DOHH2 (cell line): ENCODE measurements around the gene HTR1E.
"Not testable (repeated sequence)": the region's sequence is repeated elsewhere in the genome, so short reads cannot be mapped to it uniquely, and the experiment has no call there.

Experiments
- H3F3A ChIP-seq: fragments of 200-600 bp; sonication (generic), shearing (Covaris generic); 2 replicates; pipeline ENCODE4 v1.6.0; 2016; ENCODE audit warnings: antibody characterized with exemption, mild to moderate bottlenecking; ENCODE audit not compliant: control insufficient read depth, insufficient read depth
- H3K27ac ChIP-seq: fragments of 200-600 bp; sonication (generic); 2 replicates; pipeline ENCODE4 v1.5.1; 2014; ENCODE audit warnings: low read depth, mild to moderate bottlenecking, low read length, moderate library complexity
- H3K27me3 ChIP-seq: fragments of 200-600 bp; sonication (generic); 2 replicates; pipeline ENCODE4 v1.6.1; 2014; ENCODE audit warnings: mild to moderate bottlenecking, low read length, mixed read lengths; ENCODE audit not compliant: control insufficient read depth
- H3K36me3 ChIP-seq: fragments of 200-600 bp; sonication (generic); 2 replicates; pipeline ENCODE4 v1.6.1; 2014; ENCODE audit warnings: mild to moderate bottlenecking, low read length, moderate library complexity, mixed read lengths; ENCODE audit not compliant: control insufficient read depth
- H3K4me1 ChIP-seq: fragments of 200-600 bp; sonication (generic); 2 replicates; pipeline ENCODE4 v1.6.1; 2014; ENCODE audit warnings: mild to moderate bottlenecking, low read length, mixed read lengths; ENCODE audit not compliant: control insufficient read depth
- H3K4me2 ChIP-seq: fragments of 200-600 bp; sonication (generic); 2 replicates; pipeline ENCODE4 v1.6.0; 2014; ENCODE audit warnings: mild to moderate bottlenecking, low read length, moderate library complexity
- H3K4me3 ChIP-seq: fragments of 200-600 bp; sonication (generic); 2 replicates; pipeline ENCODE4 v1.5.1; 2014; ENCODE audit warnings: mild to moderate bottlenecking, low read length, mixed read lengths
- H3K79me2 ChIP-seq: fragments of 200-600 bp; sonication (generic); 2 replicates; pipeline ENCODE4 v1.6.1; 2014; ENCODE audit warnings: mild to moderate bottlenecking, low read length, mixed read lengths; ENCODE audit not compliant: control insufficient read depth
- H3K9me2 ChIP-seq: fragments of 200-600 bp; sonication (generic); replicated peaks from 2 replicates; pipeline ENCODE4 v1.6.1; 2014; ENCODE audit warnings: mild to moderate bottlenecking, low read length, mixed read lengths; ENCODE audit not compliant: control insufficient read depth
- H3K9me3 ChIP-seq: fragments of 200-600 bp; sonication (generic); 2 replicates; pipeline ENCODE4 v1.6.1; 2014; ENCODE audit warnings: antibody characterized with exemption, low read length, mixed read lengths; ENCODE audit not compliant: control insufficient read depth, insufficient read depth
- H4K20me1 ChIP-seq: fragments of 200-600 bp; sonication (generic); 2 replicates; pipeline ENCODE4 v1.6.0; 2014; ENCODE audit warnings: low read depth, mild to moderate bottlenecking, antibody characterized with exemption, low read length, moderate library complexity; ENCODE audit not compliant: control insufficient read depth, insufficient read depth
- CTCF ChIP-seq: fragments of 200-600 bp; sonication (generic); IDR thresholded peaks from one replicate; pipeline ENCODE4 v1.5.1; 2014; ENCODE audit warnings: antibody characterized with exemption, mild to moderate bottlenecking, low read depth, low read length; ENCODE audit not compliant: poor library complexity, severe bottlenecking
- EZH2phosphoT487 ChIP-seq: fragments of 200-600 bp; sonication (generic); IDR thresholded peaks from 2 replicates; pipeline ENCODE4 v1.6.1; 2017; ENCODE audit warnings: borderline replicate concordance, mild to moderate bottlenecking, antibody characterized with exemption, low read length, moderate library complexity, mixed read lengths

The HTR1E gene

GRCh38 chr6:86978251-86978650 is 40.9 kb downstream of the HTR1E start:
- Histone ChIP-seq H3K27me3 (peaks cover 8% of the 10 kb centered on the region), H3K27ac (no peak overlapping the region), H3K9me2 (no peaks in the 10 kb centered on the region), H3K79me2 (no peaks in the 10 kb centered on the region), H4K20me1 (no peaks in the 10 kb centered on the region), H3K9me3 (no peaks in the 10 kb centered on the region), H3K4me1 (no peaks in the 10 kb centered on the region), H3K4me3 (no peak overlapping the region), H3K36me3 (no peaks in the 10 kb centered on the region), H3K4me2 (no peak overlapping the region), H3F3A (no peaks in the 10 kb centered on the region)
- TF ChIP-seq EZH2phosphoT487 (no peak), CTCF (no peak)

DNA sequence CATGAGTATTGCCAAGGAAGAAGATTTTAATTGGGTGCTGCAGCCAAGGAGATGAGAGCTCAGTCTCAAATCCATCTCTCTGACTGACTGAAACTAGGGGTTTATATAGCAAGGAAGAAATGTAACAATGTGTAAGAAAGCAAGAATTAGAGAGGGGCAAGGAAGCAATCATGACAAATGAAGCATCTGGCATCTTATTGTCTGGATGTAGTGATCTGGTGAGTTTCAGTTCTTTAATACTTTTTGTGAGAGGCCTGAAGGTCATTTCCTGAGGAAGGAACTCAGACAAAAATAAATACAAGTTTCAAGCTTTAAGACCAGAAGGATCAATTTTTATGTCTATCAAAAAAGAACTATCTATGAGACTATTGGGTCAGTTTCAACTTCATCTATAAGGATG is 64.2 kb downstream of the HTR1E start:
- no peaks in the 10 kb centered on the region for H4K20me1 ChIP-seq
- H3K27me3 ChIP-seq, result no peaks in the 10 kb centered on the region
- no peak overlapping the region for H3K4me2 ChIP-seq
- no peak overlapping the region for H3K4me3 ChIP-seq
- H3K9me3 ChIP-seq, result peaks cover 2% of the 10 kb centered on the region; the same call in 1 of the 2 replicates
- no peak for TF ChIP-seq EZH2phosphoT487
- no peak for TF ChIP-seq CTCF
- H3K27ac ChIP-seq, result no peak overlapping the region
- H3K4me1 ChIP-seq, result no peaks in the 10 kb centered on the region
- H3F3A ChIP-seq, result no peaks in the 10 kb centered on the region
- no peaks in the 10 kb centered on the region for H3K36me3 ChIP-seq
- H3K79me2 ChIP-seq, result no peaks in the 10 kb centered on the region
- no peaks in the 10 kb centered on the region for H3K9me2 ChIP-seq

GRCh38 chr6:87002391-87002790 is 65.1 kb downstream of the HTR1E start:
- H3K9me2 ChIP-seq, H3K9me3 ChIP-seq, H4K20me1 ChIP-seq, H3K27me3 ChIP-seq, H3K79me2 ChIP-seq, H3F3A ChIP-seq, H3K4me3 ChIP-seq, H3K4me2 ChIP-seq, H3K27ac ChIP-seq, H3K36me3 ChIP-seq, H3K4me1 ChIP-seq: not testable (repeated sequence)

DNA sequence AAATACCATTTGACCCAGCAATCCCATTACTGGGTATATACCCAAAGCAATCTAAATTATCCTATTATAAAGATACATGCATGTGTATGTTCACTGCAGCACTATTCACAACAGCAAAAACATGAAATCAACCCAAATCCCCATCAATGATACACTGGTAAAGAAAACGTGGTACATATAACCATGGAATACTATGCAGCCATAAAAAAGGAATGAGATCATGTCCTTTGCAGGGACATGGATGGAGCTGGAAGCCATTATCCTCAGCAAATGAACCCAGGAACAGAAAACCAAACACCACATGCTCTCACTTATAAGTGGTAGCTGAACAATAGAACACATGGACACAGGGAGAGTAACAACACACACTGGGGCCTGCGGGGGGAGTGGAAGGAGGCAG is 69.2 kb downstream of the HTR1E start:
- not testable (repeated sequence) for H3K27me3 ChIP-seq, H3K36me3 ChIP-seq, H3F3A ChIP-seq, H3K4me3 ChIP-seq, H3K27ac ChIP-seq, H3K4me2 ChIP-seq, H3K9me3 ChIP-seq, H3K4me1 ChIP-seq, H3K9me2 ChIP-seq, H3K79me2 ChIP-seq, H4K20me1 ChIP-seq

DNA sequence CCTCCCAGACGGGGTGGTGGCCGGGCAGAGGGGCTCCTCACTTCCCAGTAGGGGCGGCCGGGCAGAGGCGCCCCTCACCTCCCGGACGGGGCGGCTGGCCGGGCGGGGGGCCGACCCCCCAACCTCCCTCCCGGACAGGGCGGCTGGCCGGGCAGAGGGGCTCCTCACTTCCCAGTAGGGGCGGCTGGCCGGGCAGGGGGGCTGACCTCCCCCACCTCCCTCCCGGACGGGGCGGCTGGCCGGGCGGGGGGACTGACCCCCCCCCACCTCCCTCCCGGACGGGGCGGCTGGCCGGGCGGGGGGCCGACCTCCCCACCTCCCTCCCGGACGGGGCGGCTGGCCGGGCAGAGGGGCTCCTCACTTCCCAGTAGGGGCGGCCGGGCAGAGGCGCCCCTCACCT is 72.3 kb downstream of the HTR1E start:
- H3K9me3 ChIP-seq, H4K20me1 ChIP-seq, H3K27ac ChIP-seq, H3K79me2 ChIP-seq, H3K27me3 ChIP-seq, H3K4me2 ChIP-seq, H3F3A ChIP-seq, H3K4me3 ChIP-seq, H3K9me2 ChIP-seq, H3K36me3 ChIP-seq, H3K4me1 ChIP-seq: not testable (repeated sequence)
